GM12878 (cell line): ENCODE measurements around the gene THADA. TPM values are rescaled to one million over a fixed set of nuclear protein-coding genes. Genes with fewer than 3 reads are reported as not detected.

Experiments
- ATAC-seq: fragments of 200-7000 bp; cut with Tn5 transposase; 3 replicates; pipeline ENCODE4 v1.9.1; 2020; ENCODE audit warnings: mild to moderate bottlenecking, moderate library complexity
- BruUV-seq: library from RNA; stranded (reverse); fragments of 400-500 nt; replicated peaks from 2 replicates; lab custom pipeline; 2021; lab: Mats Ljungman, UMichigan
- CTCF ChIA-PET: fragments of 300-600 bp; sonication (Branson Sonifier 250); formaldehyde crosslinking; extraction: SDS; loops from one replicate; lab custom pipeline; 2021; ENCODE audit warnings: inconsistent platforms; lab: Yijun Ruan, JAX
- POLR2A ChIA-PET: fragments of 350-600 bp; formaldehyde crosslinking; extraction: SDS; loops from one replicate; lab custom pipeline; 2021; ENCODE audit warnings: inconsistent platforms; lab: Charles Lee
- RAD21 ChIA-PET: fragments of 300-600 bp; sonication (Branson Sonifier 250); formaldehyde crosslinking; loops from one replicate; lab custom pipeline; 2023; ENCODE audit warnings: antibody characterized with exemption; ENCODE audit not compliant: unreplicated experiment; lab: Charles Lee
- SMC1A ChIA-PET: fragments of 300-600 bp; sonication (Branson Sonifier 250); formaldehyde crosslinking; loops from one replicate; lab custom pipeline; 2023; ENCODE audit not compliant: unreplicated experiment, uncharacterized antibody; lab: Charles Lee
- DNase-seq: peaks from one replicate; pipeline ENCODE4 v3.0.0-alpha.2; 2011; ENCODE audit warnings: low read depth, low spot score
- FAIRE-seq: peaks from 3 replicates; lab custom pipeline; 2011; peaks lifted over from hg19 to GRCh38; lab: Jason Lieb, UNC
- H2AFZ ChIP-seq: 2 replicates; pipeline ENCODE4 v1.6.0; 2011; ENCODE audit warnings: low read depth, low read length, control low read depth; ENCODE audit not compliant: control insufficient read depth
- H3K27ac ChIP-seq: 2 replicates; pipeline ENCODE4 v1.5.1; 2011; ENCODE audit warnings: control low read depth; ENCODE audit not compliant: control insufficient read depth, insufficient read depth
- H3K27me3 ChIP-seq, 2 experiments: replicated peaks in 1 of 2; 2 replicates each; pipeline versions ENCODE4 v1.6.0 to v1.6.1; 2011; ENCODE audit warnings: low read length in 1 of 2; ENCODE audit not compliant: control insufficient read depth in 2 of 2, insufficient read depth in 2 of 2
- H3K36me3 ChIP-seq, 2 experiments: 2 replicates each; pipeline ENCODE4 v1.5.1; 2011; ENCODE audit warnings: low read length in 1 of 2; ENCODE audit not compliant: control insufficient read depth in 2 of 2, insufficient read depth in 2 of 2
- H3K4me1 ChIP-seq: 2 replicates; pipeline ENCODE4 v1.6.1; 2011; ENCODE audit warnings: mild to moderate bottlenecking, low read length, moderate library complexity, mixed read lengths; ENCODE audit not compliant: control insufficient read depth, insufficient read depth
- H3K4me2 ChIP-seq: 2 replicates; pipeline ENCODE4 v1.6.0; 2011; ENCODE audit warnings: control low read depth; ENCODE audit not compliant: control insufficient read depth, insufficient read depth
- H3K4me3 ChIP-seq: fragments of 200-600 bp; sonication (generic); 2 replicates; pipeline ENCODE4 v1.5.1; 2016
- H3K79me2 ChIP-seq: 2 replicates; pipeline ENCODE4 v1.6.0; 2011; ENCODE audit warnings: low read length; ENCODE audit not compliant: control insufficient read depth, insufficient read depth
- H3K9ac ChIP-seq: 2 replicates; pipeline ENCODE4 v1.8.0; 2011; ENCODE audit warnings: low read length, control low read depth, mixed read lengths; ENCODE audit not compliant: control insufficient read depth, insufficient read depth
- H3K9me3 ChIP-seq: replicated peaks from 3 replicates; pipeline ENCODE4 v1.5.1; 2011; ENCODE audit warnings: mild to moderate bottlenecking, low read length; ENCODE audit not compliant: control insufficient read depth, insufficient read depth
- H4K20me1 ChIP-seq: 2 replicates; pipeline ENCODE4 v1.6.0; 2011; ENCODE audit not compliant: control insufficient read depth, insufficient read depth
- IRF3 ChIP-seq: fragments of 450-650 bp; IDR thresholded peaks from 2 replicates; pipeline ENCODE4 v1.6.1; 2014; ENCODE audit warnings: mild to moderate bottlenecking
- NFYA ChIP-seq: IDR thresholded peaks from 2 replicates; pipeline ENCODE4 v1.6.1; 2011; ENCODE audit warnings: low read depth, mild to moderate bottlenecking, low read length, improper control_type of control experiment, borderline replicate concordance
- NR2C1 ChIP-seq: fragments of 450-650 bp; IDR thresholded peaks from 2 replicates; pipeline ENCODE4 v1.6.1; 2017; ENCODE audit warnings: antibody characterized with exemption, mild to moderate bottlenecking, moderate library complexity
- RAD51 ChIP-seq: fragments of 450-650 bp; IDR thresholded peaks from 2 replicates; pipeline ENCODE4 v1.6.1; 2016; ENCODE audit warnings: moderate library complexity, mild to moderate bottlenecking, inconsistent platforms
- SMAD1 ChIP-seq: fragments of 450-650 bp; IDR thresholded peaks from 2 replicates; pipeline ENCODE4 v1.6.1; 2018; ENCODE audit warnings: mild to moderate bottlenecking, low read depth; ENCODE audit not compliant: partially characterized antibody
- TAF1 ChIP-seq: IDR thresholded peaks from 2 replicates; pipeline ENCODE4 v1.6.1; 2011; ENCODE audit warnings: mild to moderate bottlenecking, low read depth, low read length, borderline replicate concordance
- WGBS: methylation state at CpG from one replicate; pipeline ENCODE4 v1.1.6; 2016; ENCODE audit warnings: low lambda C conversion rate; ENCODE audit not compliant: insufficient replicate concordance, insufficient coverage; ENCODE audit errors: missing lambda C conversion rate; 5-methylcytosine and 5-hydroxymethylcytosine counted together
- in situ Hi-C: fragments of 300-500 bp; cut with MboI; formaldehyde crosslinking; loops from 9 replicates; pipeline ENCODE4 v1.14.3; 2018; ENCODE audit warnings: mixed read lengths
- intact Hi-C: fragments of 100-400 bp; cut with micrococcal nuclease; formaldehyde crosslinking; loops from one replicate; pipeline ENCODE4 v1.14.2; 2022; ENCODE audit not compliant: unreplicated experiment
- polyA plus RNA-seq, 11 experiments: library from polyadenylated mRNA; depleted of rRNA in 4 of 11; unstranded in 6 of 11; stranded (reverse) in 5 of 11; fragments of >200 nt; fragmentation: Nextera tagmentation in 4 of 11; fragmentation: Illumina TruSeq in 1 of 11; extraction: Ambion mirVana in 4 of 11; extraction: Trizol in 1 of 11; gene quantifications; 1 replicate in 1 of 11; 2 replicates in 10 of 11; pipeline versions ENCODE4 v1.2.1 to v1.2.3, GENCODE V29; 2011 to 2016; ENCODE audit warnings: inconsistent platforms in 2 of 11, missing spikeins in 2 of 11, low read depth in 1 of 11
- total RNA-seq, 4 experiments: library from RNA; depleted of rRNA in 3 of 4; stranded (reverse); fragments of >200 nt in 3 of 4; fragmentation: Illumina TruSeq in 1 of 4; extraction: Trizol in 1 of 4; gene quantifications; 2 replicates each; pipeline versions ENCODE4 v1.2.1 to v1.2.3, GENCODE V29; 2013 to 2021

THADA gene
- total and polyA plus RNA-seq, 10 of the 15 experiments (the other 5 are each of a cell fraction or from before 2014, with no cell fraction given) = 14.6 to 33.2 (median 23.2) TPM

- in situ Hi-C loops = no loop called here
Observed at GRCh38 chr2:43475922-43476321, 119.9 kb downstream of the THADA start.

More at GRCh38 chr2:43475922-43476321, 119.9 kb downstream of the THADA start:
- H4K20me1 ChIP-seq = no peaks in the 10 kb centered on the region
- ATAC-seq = no peak
- CTCF ChIA-PET = interaction anchor here (0.8 to 2.5 kb wide), 5 partner anchors 9 to 89 kb away, joined by 3 to 13 read pairs (median 3); no protein-coding TSS in a partner anchor
- SMC1A ChIA-PET = interaction anchor here (0.6 to 7.7 kb wide), 6 partner anchors 10 to 665 kb away, joined by 3 to 84 read pairs (median 5); no protein-coding TSS in a partner anchor
- H3K27ac ChIP-seq = no peak overlapping the region
- TF ChIP-seq NFYA (no peak), IRF3 (no peak), NR2C1 (no peak), TAF1 (no peak), SMAD1 (no peak), RAD51 (no peak)
- TF ChIP-seq, all 136 proteins: peak for 0
- FAIRE-seq (no peak), DNase-seq (no peak)
- WGBS = 100% methylated on average over 2 of the region's 2 CpGs
- intact Hi-C loops = no loop called here
- no peak overlapping the region for H3K4me2 ChIP-seq
- H3K9ac ChIP-seq = no peak overlapping the region
- ChIA-PET POLR2A (interaction anchor here (0.6 to 1.9 kb wide), 4 partner anchors 13 to 503 kb away, joined by 3 to 8 read pairs (median 4); no protein-coding TSS in a partner anchor), RAD21 (interaction anchor here (1.8 kb wide), 1 partner anchor 13 kb away, joined by 6 read pairs; no protein-coding TSS in a partner anchor)
- peaks cover 2 to 4% of the 10 kb centered on the region in 2 experiments; a peak in 3 of 4 replicates for H3K36me3 ChIP-seq
- no TSS peak for BruUV-seq
- no peak overlapping the region for H2AFZ ChIP-seq
- H3K27me3 ChIP-seq = no peaks in the 10 kb centered on the region
- H3K79me2 ChIP-seq = no peaks in the 10 kb centered on the region
- peaks cover 5% of the 10 kb centered on the region; the same call in 1 of the 2 replicates for H3K4me1 ChIP-seq
- no peaks in the 10 kb centered on the region for H3K9me3 ChIP-seq
- H3K4me3 ChIP-seq = no peak overlapping the region
